Astrocyte of the cerebellum (primary cell): ENCODE data around the gene PHYHIPL.

ENCODE experiments used
- DNase-seq: peaks from one replicate; pipeline ENCODE4 v3.0.0-alpha.2; 2011; ENCODE audit warnings: low read depth
- H3K4me3 ChIP-seq: 2 replicates; pipeline ENCODE4 v1.5.1; 2011; ENCODE audit warnings: mild to moderate bottlenecking, low read depth, low read length, moderate library complexity
- CTCF ChIP-seq: IDR thresholded peaks from 2 replicates; pipeline ENCODE4 v1.5.1; 2012; ENCODE audit warnings: low read length, low read depth, moderate library complexity, mild to moderate bottlenecking; ENCODE audit errors: missing control alignments
- in situ Hi-C: cut with HindIII; loops from 2 replicates; pipeline ENCODE4 v1.10.0; 2017; ENCODE audit warnings: low sequenced_read_pairs

PHYHIPL gene

GRCh38 chr10:59134785-59135184, 41.7 kb upstream of the PHYHIPL start:
- no peak for TF ChIP-seq CTCF
- H3K4me3 ChIP-seq, result no peak overlapping the region
- in situ Hi-C loops, result no loop called here
- no peak for DNase-seq

GRCh38 chr10:59135275-59135674, 41.2 kb upstream of the PHYHIPL start:
- TF ChIP-seq CTCF, result no peak
- DNase-seq, result no peak
- no peak overlapping the region for H3K4me3 ChIP-seq
- in situ Hi-C loops, result no loop called here

- no peak for DNase-seq
- no peak for TF ChIP-seq CTCF
- no peak overlapping the region for H3K4me3 ChIP-seq
- in situ Hi-C loops, result no loop called here
Measured at GRCh38 chr10:59138052-59138451, 38.4 kb upstream of the PHYHIPL start.

GRCh38 chr10:59143544-59143943, 32.9 kb upstream of the PHYHIPL start:
- TF ChIP-seq CTCF, result no peak
- H3K4me3 ChIP-seq, result no peak overlapping the region
- in situ Hi-C loops, result no loop called here
- no peak for DNase-seq

- DNase-seq, result no peak
- in situ Hi-C loops, result no loop called here
- no peak overlapping the region for H3K4me3 ChIP-seq
- no peak for TF ChIP-seq CTCF
Measured at GRCh38 chr10:59148701-59149100, 27.7 kb upstream of the PHYHIPL start.

GRCh38 chr10:59155556-59155955, 20.9 kb upstream of the PHYHIPL start:
- no peak for TF ChIP-seq CTCF
- no peak for DNase-seq
- H3K4me3 ChIP-seq, result no peak overlapping the region
- in situ Hi-C loops, result no loop called here

GRCh38 chr10:59167512-59167911, 8.9 kb upstream of the PHYHIPL start:
- no peak for DNase-seq
- in situ Hi-C loops, result no loop called here
- TF ChIP-seq CTCF, result no peak
- no peak overlapping the region for H3K4me3 ChIP-seq
